GDM1 (cell line): ENCODE results near the gene HDAC5.
"Not testable (repeated sequence)": the region's sequence is repeated elsewhere in the genome, so short reads cannot be mapped to it uniquely, and the experiment has no call there.

ENCODE experiments used
- DNase-seq: peaks from one replicate; lab custom pipeline; 2025; lab: John Stamatoyannopoulos, UW

The HDAC5 gene

DNA sequence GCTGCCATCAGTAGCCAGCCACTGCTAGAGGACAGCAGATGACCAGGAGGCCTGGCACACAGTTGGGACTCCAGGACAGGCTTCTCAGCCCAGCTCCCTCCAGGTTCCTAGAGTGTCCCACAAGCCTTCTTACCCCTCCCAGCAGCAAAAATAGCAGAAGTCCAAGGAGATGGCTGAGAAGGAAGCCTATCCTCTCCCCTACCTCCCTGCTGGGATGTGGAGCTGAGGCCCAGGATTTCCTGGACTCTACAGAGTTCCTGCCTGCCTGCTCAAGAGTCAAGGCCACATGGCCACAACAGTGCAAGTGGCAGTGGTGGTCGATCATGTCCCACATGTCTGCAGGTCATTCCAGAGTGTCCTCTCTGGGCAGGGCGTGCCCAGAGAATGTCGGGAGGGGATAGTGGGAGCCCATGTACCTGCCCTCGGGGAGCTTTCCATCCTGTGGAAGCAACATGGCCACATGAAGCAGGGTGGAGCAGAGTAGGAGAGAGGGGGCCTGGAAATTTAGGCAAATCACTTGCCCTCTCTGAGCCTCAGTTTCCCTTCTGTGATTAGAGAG, 10.6 kb upstream of the HDAC5 start:
- DNase-seq = no peak

DNA sequence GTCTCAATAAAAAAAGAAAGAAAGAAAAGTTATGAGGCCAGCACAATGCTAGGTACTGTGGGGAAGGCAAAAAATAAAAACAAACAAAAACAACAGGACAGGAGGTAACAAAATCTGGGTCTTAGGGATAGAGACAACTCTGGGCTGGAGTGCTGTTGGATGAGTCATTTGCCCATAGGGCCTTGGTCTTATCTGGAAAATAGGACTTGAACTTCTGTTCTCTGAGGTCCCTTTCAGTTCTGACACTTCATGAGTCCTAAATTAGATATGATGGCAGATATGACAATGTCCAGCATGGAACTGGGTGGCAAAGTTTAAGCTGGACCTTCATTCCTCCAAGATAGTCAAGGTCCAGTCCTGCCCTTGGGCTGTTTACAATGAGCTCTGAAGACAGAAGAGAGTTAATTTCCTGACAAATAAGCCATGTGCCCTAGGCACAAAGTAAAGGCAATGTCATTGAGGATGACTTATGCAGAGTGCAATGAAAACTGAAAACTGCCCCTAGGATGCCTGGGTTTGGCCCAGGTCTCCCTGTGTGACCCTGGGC, 8.9 kb upstream of the HDAC5 start:
- no peak for DNase-seq

- DNase-seq = not testable (repeated sequence)
Observed at GRCh38 chr17:44131372-44131771, 7.9 kb upstream of the HDAC5 start.

- no peak for DNase-seq
Observed at GRCh38 chr17:44130693-44131349, 7.4 kb upstream of the HDAC5 start.

DNA sequence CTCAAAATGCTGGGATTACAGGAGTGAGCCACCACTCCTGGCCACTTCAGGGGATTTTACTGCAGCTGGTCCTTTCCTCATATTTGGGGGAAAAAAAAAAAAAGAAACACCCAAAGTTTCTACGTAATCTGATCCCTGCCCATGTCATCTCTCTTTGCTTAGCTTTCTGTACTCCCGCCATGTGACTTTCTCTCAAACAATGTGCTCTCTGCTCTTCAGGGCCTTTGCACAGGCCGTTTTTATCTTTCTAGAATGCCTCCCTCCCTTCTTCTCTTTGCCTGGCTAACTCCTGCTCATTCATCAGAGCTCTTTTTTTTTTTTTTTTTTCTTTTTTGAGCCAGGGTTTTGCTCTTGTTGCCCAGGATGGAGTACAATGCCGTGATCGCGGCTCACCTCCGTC, 4.9 kb upstream of the HDAC5 start:
- DNase-seq = no peak

DNA sequence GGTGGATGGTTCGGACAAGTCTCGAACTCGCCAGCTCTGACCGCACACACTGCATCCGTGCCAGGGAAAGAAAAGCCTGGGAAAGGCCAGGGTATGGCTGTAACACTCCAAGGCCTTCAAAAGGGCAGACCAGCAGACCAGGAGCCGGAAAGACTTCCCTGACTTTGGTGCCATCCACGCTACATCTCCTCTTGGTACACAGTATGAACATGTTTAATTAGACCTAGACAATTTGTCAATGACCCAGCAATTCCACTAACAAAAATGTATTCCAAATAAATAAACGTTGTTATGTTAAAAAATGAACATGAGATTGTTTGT, 637 bp upstream of the HDAC5 start:
- no peak for DNase-seq

- DNase-seq = no peak
Observed at GRCh38 chr17:44122816-44123355, 555 bp downstream of the HDAC5 start.

GRCh38 chr17:44121997-44122815, 1.2 kb downstream of the HDAC5 start:
- DNase-seq = no peak

DNA sequence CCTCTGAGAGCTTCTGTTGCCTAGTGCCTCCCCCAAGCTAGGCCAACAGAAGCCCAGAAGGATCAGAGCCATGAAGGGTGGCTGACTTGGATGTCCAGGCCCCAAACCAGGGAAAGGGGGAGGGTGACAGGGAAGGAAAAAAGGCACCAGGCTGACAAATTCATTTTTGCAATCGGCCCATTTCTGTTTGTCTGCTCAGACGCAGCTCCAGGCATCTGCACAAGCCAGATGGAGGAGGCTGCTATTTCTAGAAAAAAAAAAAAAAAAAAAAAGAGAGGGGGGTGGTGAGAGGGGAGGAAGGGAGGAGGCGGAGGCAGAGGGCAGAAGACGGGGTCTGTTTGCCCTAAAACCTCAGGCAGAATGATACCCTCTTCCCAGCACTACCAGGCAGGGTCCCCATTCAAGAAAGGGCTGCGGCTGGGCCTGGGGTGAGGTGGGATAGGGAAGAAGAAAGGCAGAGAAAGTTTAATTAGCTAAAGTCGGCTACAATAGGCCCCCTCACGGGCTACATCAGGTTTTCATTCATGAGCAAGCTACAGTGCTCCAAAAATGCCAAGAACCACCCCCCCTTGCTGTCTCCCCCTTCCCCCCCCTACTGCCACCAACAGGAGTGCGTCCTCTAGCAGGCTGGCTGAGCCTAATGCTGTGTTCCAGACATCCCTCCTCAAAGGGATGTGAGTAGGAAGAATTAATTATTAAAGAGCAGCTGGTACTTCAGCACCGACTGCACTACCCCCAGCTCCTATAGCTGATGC, 2.4 kb downstream of the HDAC5 start:
- no peak for DNase-seq

DNA sequence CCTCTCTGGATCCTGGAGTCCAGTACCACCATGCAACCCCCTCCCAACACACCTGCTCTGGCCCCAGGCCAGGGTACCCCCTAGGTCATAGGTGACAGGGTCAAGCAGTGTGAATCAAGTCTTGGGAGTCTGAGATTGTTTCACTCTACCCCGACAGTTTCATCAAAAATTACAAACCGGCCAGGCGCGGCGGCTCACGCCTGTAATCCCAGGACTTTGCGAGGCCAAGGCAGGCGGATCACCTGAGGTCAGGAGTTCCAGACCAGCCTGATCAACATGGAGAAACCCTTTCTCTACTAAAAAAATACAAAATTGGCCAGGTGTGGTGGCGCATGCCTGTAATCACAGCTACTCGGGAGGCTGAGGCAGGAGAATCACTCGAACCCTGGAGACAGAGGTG, 3.2 kb downstream of the HDAC5 start:
- not testable (repeated sequence) for DNase-seq

DNA sequence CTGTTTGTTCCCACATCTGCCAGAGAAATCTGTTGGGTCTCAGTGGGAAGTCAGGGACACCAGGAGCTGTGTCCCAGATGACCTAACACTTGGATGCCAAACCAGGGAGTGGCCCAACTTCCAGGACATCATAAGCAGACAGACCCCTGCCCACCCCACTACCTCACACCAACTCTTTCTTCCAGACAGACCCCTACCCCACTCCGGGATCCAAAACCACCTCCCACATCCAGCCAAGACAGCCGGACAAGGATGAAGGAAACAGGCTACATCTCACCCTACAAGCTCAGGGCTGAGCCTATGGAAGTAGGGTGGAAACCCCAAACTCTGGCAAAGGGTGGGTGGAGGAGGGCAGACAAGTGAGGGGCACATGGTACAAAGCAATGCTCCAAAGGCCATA, 3.6 kb downstream of the HDAC5 start:
- DNase-seq = no peak

GRCh38 chr17:44119062-44119461, 4.4 kb downstream of the HDAC5 start:
- DNase-seq = no peak

DNA sequence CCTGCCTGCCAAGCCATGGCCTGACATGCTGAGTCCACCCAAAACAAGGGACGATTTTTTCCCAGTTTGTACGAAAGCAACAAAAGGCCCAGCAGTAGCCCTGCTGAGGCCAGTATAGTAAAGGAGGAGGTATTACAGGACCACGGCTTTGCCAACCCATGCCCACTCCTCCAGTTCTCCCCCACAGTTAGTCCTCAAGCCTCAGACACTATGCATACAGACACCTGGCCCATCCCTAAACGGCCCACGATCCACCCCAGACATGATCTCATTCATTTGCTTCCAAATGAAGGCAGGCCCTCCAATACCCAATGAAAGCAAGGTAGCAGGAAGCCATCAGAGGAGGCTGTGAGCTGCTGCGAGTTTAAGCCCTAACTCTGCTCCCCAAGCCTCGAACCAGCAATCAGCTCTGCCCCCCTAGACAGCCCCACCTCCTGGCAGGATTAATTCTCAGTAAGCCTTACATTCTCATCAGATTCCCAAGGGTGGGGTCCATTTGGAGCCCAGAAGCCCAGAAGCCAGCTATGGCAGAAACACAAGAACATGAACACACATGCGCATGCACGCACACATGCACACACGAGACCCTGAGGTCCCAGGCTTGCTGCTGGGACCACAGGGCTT, 4.9 kb downstream of the HDAC5 start:
- no peak for DNase-seq

DNA sequence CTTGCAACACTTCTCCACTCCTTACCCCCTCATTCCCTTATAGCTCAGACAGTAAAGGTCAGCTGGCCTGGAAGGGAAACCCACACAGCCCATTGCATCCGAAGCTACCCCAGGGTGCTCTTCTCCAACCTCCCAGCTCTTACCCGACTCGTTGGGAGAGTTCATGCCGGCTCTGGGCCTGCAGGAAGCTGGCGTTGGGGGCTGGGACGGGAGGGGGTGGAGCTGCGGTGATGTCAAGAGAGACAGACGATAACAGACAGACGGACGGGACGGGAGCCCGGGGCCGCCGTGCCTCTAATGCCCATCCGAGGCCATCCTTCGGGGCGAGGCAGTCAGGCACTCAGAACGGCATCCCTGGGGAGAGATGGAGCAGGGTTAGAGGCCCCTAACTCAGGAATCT, 6.1 kb downstream of the HDAC5 start:
- no peak for DNase-seq

DNA sequence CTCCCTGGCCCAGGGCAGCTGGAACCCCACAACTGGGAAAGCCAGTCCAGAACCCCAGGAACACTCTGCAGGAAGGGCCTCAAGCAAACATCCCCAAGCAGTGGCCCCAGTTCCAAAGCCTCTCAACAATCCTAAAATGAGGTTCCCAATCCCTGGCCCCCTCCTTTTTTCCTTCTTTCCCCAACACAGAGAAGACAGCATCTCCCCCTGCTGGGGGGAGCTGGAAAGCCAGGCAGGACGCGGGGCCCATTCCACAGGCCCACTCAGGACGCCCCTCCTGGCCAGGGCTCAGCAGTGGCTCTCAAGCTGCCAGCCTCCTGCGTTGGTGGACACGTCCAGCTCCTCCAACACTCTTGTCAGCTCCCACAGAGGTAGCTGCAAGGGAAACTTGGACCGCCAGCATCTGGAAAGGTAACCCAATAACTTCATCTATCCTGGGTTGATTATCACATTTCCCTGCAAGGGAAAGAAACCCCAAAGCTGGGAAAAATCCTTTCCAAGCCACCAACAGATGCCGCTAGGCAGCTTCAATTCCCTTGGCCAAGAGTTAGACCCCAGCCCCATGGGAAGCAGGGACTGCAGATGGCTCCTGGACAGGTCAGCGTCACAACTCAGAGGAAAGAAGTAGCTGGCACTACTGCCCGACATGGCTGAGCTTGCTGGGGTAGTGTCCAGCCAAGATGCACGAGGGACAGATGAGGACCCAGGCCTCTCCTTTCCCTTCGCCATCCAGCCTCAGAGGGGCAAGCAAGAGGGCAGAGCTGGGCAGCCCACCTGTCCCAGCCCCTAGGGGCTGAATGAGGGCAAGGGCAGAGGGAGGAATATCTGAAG, 7.6 kb downstream of the HDAC5 start:
- DNase-seq = no peak

DNA sequence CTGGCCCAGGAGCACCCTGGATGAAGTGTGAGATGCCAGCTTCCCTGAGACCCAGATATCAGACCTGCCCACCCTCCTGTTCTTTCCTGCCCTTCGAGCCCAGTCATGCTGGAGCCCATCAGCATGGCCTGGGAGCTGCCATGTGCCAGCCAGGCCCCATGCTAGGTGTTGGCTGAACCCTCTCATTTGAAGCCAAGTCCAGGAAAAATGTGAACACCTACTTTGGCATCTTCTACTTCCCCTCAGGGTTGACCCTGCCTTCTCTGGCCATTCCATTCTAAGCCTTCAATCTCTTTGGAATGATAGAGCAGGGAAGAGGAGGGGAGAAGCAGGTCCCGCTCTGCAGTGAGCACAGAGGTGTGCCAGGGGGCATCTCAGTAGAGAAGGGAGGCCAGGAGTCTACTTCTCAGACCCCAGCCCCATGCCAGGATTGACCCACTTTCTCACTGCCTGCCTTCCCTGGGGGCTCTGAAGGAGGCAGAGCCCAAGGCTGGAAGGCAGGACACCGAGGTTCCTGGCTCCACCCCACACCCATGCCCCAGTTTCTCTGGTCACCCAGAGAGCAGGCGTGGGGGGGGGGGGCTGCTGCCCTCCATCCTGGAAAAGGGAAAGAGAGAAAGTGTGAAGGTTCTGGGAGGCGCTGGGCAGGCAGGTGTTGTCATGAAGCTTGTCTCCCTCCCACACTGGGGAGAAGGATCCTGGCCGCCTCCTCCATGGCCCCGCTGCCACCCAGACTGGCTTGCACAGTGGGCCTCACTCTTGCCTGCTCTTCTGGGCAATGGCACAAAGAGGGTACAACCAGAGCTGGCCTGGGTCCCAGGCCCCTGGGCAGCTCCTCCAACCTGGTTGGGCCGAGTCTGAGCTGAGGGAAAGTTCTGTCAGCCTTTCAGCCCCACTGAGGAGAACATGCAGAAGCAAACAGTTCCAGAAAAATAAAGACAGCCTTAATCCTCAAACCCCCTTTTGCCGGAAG, 9.3 kb downstream of the HDAC5 start:
- no peak for DNase-seq

DNA sequence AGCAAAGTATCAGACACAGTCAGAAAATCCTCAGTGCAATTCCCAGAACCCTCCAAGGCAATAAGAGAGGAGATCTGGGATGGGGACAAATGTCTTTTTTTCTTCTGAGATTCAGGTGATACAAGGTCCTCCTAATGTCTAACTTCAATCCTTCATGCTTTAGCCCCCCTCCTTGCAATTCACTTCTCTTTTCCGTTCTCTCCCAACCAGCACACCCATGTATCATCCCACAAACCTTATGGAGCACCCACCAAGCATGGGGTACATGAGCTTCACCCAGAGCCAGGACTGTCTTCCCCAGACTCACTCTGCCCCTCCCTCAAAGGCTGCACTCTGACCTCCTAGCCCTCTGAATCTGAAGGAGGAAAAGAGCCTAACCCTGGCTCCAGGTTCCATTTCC, 10.1 kb downstream of the HDAC5 start:
- no peak for DNase-seq

DNA sequence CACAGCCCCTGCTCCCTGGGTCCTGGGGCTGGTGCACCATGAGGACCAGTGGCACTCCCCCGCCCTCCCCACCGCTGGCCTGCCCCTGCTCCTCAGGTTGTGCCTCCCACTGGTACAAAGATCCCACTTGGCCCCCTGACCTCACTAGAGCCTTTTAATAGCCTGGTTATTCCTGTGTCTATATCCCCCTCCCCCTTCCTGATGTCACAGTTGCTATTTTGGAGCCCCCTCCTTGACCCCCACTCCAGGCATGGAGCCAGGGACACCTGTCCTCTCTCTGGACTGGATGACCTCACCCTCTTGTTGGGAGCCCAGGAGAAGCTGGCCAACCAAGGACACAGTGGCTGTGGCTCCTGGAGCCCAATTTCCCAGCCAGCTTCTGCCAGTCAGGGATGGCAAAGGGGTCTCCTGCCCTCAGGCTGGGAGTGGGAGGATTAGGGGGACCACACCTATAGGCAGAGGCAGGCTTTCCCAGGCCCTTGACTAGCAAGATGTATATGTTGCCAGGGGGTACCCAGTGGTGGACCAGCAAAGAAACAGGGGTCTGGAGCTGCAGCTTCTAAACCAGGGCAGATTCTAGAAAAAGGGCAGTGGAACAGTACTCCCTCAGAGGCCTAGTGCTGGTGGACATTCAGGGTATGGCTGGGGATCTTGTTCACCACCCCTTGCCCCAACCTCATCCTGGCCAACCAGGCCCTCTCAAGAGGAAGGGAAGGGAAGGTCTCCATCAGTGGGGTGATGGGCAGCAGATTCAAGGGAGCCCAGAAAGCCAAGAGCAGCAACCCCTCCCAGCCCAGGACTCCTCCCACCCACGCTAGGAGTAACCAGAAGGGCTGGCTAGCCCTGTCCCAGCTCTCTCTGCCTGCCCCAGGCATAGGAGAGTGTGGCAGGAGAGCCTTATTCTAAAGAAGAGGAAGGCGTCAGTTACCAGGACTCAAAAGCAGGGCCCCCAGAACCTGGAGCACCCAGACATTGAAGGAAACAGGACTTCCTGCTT, 10.9 kb downstream of the HDAC5 start:
- DNase-seq = no peak
